CD4-positive, alpha-beta T cell treated with Interferon alpha-2 for 1 hour (primary cell): ENCODE measurements around the gene ESYT3.
"Not testable (repeated sequence)": the region's sequence is repeated elsewhere in the genome, so short reads cannot be mapped to it uniquely, and the experiment has no call there.

Source experiments
- DNase-seq, 2 donors: peaks; one replicate each; pipeline ENCODE4 v3.0.0-alpha.2; 2020 to 2022

ESYT3 gene

GRCh38 chr3:138443521-138444503 lies 9.4 kb downstream of the ESYT3 start:
- DNase-seq, result no peak

- DNase-seq, result no peak
Measured at GRCh38 chr3:138445236-138445635, 10.8 kb downstream of the ESYT3 start.

GRCh38 chr3:138445654-138446053 lies 11.2 kb downstream of the ESYT3 start:
- no peak for DNase-seq

GRCh38 chr3:138448631-138449030 lies 14.2 kb downstream of the ESYT3 start:
- no peak for DNase-seq

GRCh38 chr3:138449490-138449889 lies 15.1 kb downstream of the ESYT3 start:
- no peak for DNase-seq

GRCh38 chr3:138450181-138450580 lies 15.8 kb downstream of the ESYT3 start:
- DNase-seq, result no peak

- no peak for DNase-seq
Measured at GRCh38 chr3:138450704-138451424, 16.4 kb downstream of the ESYT3 start.

GRCh38 chr3:138451595-138452162 lies 17.3 kb downstream of the ESYT3 start:
- DNase-seq, result no peak

- DNase-seq, result no peak
Measured at GRCh38 chr3:138452436-138452835, 18.0 kb downstream of the ESYT3 start.

GRCh38 chr3:138453940-138454339 lies 19.5 kb downstream of the ESYT3 start:
- not testable (repeated sequence) for DNase-seq

- no peak for DNase-seq
Measured at GRCh38 chr3:138455801-138456716, 21.6 kb downstream of the ESYT3 start.

- DNase-seq, result no peak
Measured at GRCh38 chr3:138456961-138457862, 22.8 kb downstream of the ESYT3 start.

- DNase-seq, result no peak
Measured at GRCh38 chr3:138457863-138458735, 23.7 kb downstream of the ESYT3 start.

- no peak for DNase-seq
Measured at GRCh38 chr3:138458774-138459499, 24.5 kb downstream of the ESYT3 start.

GRCh38 chr3:138459619-138460535 lies 25.5 kb downstream of the ESYT3 start:
- no peak for DNase-seq

- no peak for DNase-seq
Measured at GRCh38 chr3:138460536-138461205, 26.3 kb downstream of the ESYT3 start.

GRCh38 chr3:138461246-138461645 lies 26.8 kb downstream of the ESYT3 start:
- DNase-seq, result no peak

- DNase-seq, result no peak
Measured at GRCh38 chr3:138461896-138462295, 27.5 kb downstream of the ESYT3 start.
